Measurements from ENCODE around the gene C19orf12. TPM values are rescaled to one million over a fixed set of nuclear protein-coding genes. Genes with fewer than 3 reads are reported as not detected.

The C19orf12 gene
- total RNA-seq, 6 donors from 2014 or later: 11.4 to 30.4 (median 21.4) TPM

GRCh38 chr19:29700498-29700897, 14.6 kb downstream of the C19orf12 start:
- 80 to 93% methylated on average over 4 to 6 of the region's 6 CpGs for WGBS, 2 donors
- Histone ChIP-seq H3K27me3 (no peaks in the 10 kb centered on the region), H3K4me3 (no peak overlapping the region), H3K27ac (no peak overlapping the region), H3K36me3 (peaks cover 9 to 34% (median 27%) of the 10 kb centered on the region in 4 donors), H3K4me1 (no peaks in the 10 kb centered on the region), H3K9me3 (no peaks in the 10 kb centered on the region)
- ATAC-seq (ENCODE audit: low FRiP score in 2 of 2): no peak
- TF ChIP-seq CTCF (IDR thresholded peaks at IDR 0.05) (no peak), POLR2AphosphoS5 (IDR thresholded peaks at IDR 0.05) (no peak), POLR2A (IDR thresholded peaks at IDR 0.05) (no peak), EP300 (IDR thresholded peaks at IDR 0.05) (no peak)
- no peak for DNase-seq

- WGBS, 2 donors: 79 to 80% methylated on average over 5 of the region's 5 CpGs
- DNase-seq: no peak
- TF ChIP-seq EP300 (IDR thresholded peaks at IDR 0.05) (no peak), POLR2AphosphoS5 (IDR thresholded peaks at IDR 0.05) (no peak), POLR2A (IDR thresholded peaks at IDR 0.05) (no peak), CTCF (IDR thresholded peaks at IDR 0.05) (no peak)
- Histone ChIP-seq H3K36me3 (peaks cover 9 to 31% (median 27%) of the 10 kb centered on the region in 4 donors), H3K4me1 (no peaks in the 10 kb centered on the region), H3K4me3 (no peak overlapping the region), H3K9me3 (no peaks in the 10 kb centered on the region), H3K27ac (no peak overlapping the region), H3K27me3 (no peaks in the 10 kb centered on the region)
- ATAC-seq (ENCODE audit: low FRiP score in 2 of 2): no peak
Measured at GRCh38 chr19:29699861-29700260, 15.2 kb downstream of the C19orf12 start.

GRCh38 chr19:29697523-29698261, 17.4 kb downstream of the C19orf12 start:
- H3K27me3 ChIP-seq: no peaks in the 10 kb centered on the region
- peaks cover 9 to 15% (median 12%) of the 10 kb centered on the region in 4 donors for H3K36me3 ChIP-seq
- no peaks in the 10 kb centered on the region for H3K4me1 ChIP-seq
- no peak overlapping the region for H3K27ac ChIP-seq
- no peak overlapping the region for H3K4me3 ChIP-seq
- no peaks in the 10 kb centered on the region for H3K9me3 ChIP-seq
- no peak for ATAC-seq (ENCODE audit: low FRiP score in 2 of 2)
- 82 to 90% methylated on average over 4 to 9 of the region's 10 CpGs for WGBS, 2 donors
- DNase-seq: no peak
- no peak for TF ChIP-seq EP300 (IDR thresholded peaks at IDR 0.05)
- TF ChIP-seq POLR2A (IDR thresholded peaks at IDR 0.05): no peak
- TF ChIP-seq POLR2AphosphoS5 (IDR thresholded peaks at IDR 0.05): no peak

GRCh38 chr19:29696565-29696846, 18.6 kb downstream of the C19orf12 start:
- Histone ChIP-seq H3K27me3 (no peaks in the 10 kb centered on the region), H3K36me3 (peaks cover 0 to 3% (median 1%) of the 10 kb centered on the region in 4 donors), H3K27ac (no peak overlapping the region), H3K4me1 (no peaks in the 10 kb centered on the region), H3K4me3 (no peak overlapping the region), H3K9me3 (no peaks in the 10 kb centered on the region)
- TF ChIP-seq CTCF (IDR thresholded peaks at IDR 0.05) (no peak), EP300 (IDR thresholded peaks at IDR 0.05) (no peak), POLR2A (IDR thresholded peaks at IDR 0.05) (no peak), POLR2AphosphoS5 (IDR thresholded peaks at IDR 0.05) (no peak)
- 0 to 96% methylated on average over 1 to 2 of the region's 2 CpGs for WGBS, 2 donors
- DNase-seq: no peak
- ATAC-seq (ENCODE audit: low FRiP score in 2 of 2): no peak

- Histone ChIP-seq H3K36me3 (no peaks in the 10 kb centered on the region), H3K4me1 (no peaks in the 10 kb centered on the region), H3K27ac (no peak overlapping the region), H3K9me3 (no peaks in the 10 kb centered on the region), H3K4me3 (no peak overlapping the region), H3K27me3 (no peaks in the 10 kb centered on the region)
- TF ChIP-seq POLR2AphosphoS5 (IDR thresholded peaks at IDR 0.05): no peak
- WGBS, 2 donors: 80 to 89% methylated on average over 6 of the region's 6 CpGs
- DNase-seq (no peak), ATAC-seq (ENCODE audit: low FRiP score in 2 of 2) (no peak)
Measured at GRCh38 chr19:29695765-29696564, 19.1 kb downstream of the C19orf12 start.

All from upper lobe of left lung (tissue), 6 donors.